B cell (primary cell): Measurements from ENCODE around the gene PPP1R13B. TPM values are rescaled to one million over a fixed set of nuclear protein-coding genes. Genes with fewer than 3 reads are reported as not detected.

Experiments
- ATAC-seq: fragments of 200-7000 bp; cut with Tn5 transposase; one replicate; pipeline ENCODE4 v1.10.0; 2021; ENCODE audit warnings: low read depth, mild to moderate bottlenecking, moderate number of reproducible peaks, moderate library complexity
- CTCF ChIA-PET: fragments of 350-600 bp; sonication (Branson Sonifier 250); formaldehyde crosslinking; loops from one replicate; lab custom pipeline; 2021; ENCODE audit warnings: antibody characterized with exemption, inconsistent platforms; lab: Charles Lee
- POLR2A ChIA-PET: fragments of 350-600 bp; sonication (Branson Sonifier 250); formaldehyde crosslinking; loops from one replicate; lab custom pipeline; 2021; ENCODE audit warnings: antibody characterized with exemption; lab: Charles Lee
- DNase-seq: peaks from one replicate; pipeline ENCODE4 v3.0.0; 2013
- H2AFZ ChIP-seq: 2 replicates; pipeline ENCODE4 v1.6.1; 2012; ENCODE audit warnings: mild to moderate bottlenecking, low read depth, low read length; ENCODE audit not compliant: insufficient read depth, poor library complexity, severe bottlenecking
- H3K27ac ChIP-seq, 2 donors: 1 replicate in 1 of 2; 2 replicates in 1 of 2; pipeline ENCODE4 v1.5.1; 2012 to 2013; ENCODE audit warnings: low read length in 2 of 2, mild to moderate bottlenecking in 2 of 2, moderate library complexity in 1 of 2
- H3K27me3 ChIP-seq, 4 experiments: fragments of 200-600 bp in 1 of 4; sonication (generic) in 1 of 4; replicated peaks in 1 of 4; 1 replicate in 2 of 4; 2 replicates in 2 of 4; pipeline versions ENCODE4 v1.6.1 to v1.7.0; 2013 to 2016; ENCODE audit warnings: low read length in 3 of 4, mild to moderate bottlenecking in 2 of 4, mixed read lengths in 1 of 4, moderate library complexity in 1 of 4; ENCODE audit not compliant: insufficient read depth in 4 of 4, control insufficient read depth in 3 of 4; ENCODE audit errors: control extremely low read depth in 1 of 4
- H3K36me3 ChIP-seq, 2 experiments: replicated peaks in 1 of 2; 1 replicate in 1 of 2; 2 replicates in 1 of 2; pipeline versions ENCODE4 v1.6.1 to v1.7.1; 2013; ENCODE audit warnings: low read length in 1 of 2; ENCODE audit not compliant: insufficient read depth in 2 of 2, control insufficient read depth in 1 of 2; ENCODE audit errors: control extremely low read depth in 1 of 2, extremely low read depth in 1 of 2
- H3K4me1 ChIP-seq, 2 donors: fragments of 200-600 bp in 1 of 2; sonication (generic) in 1 of 2; 1 replicate in 1 of 2; 2 replicates in 1 of 2; pipeline versions ENCODE4 v1.5.1 to v1.6.1; 2013 to 2017; ENCODE audit warnings: low read length in 2 of 2; ENCODE audit not compliant: control insufficient read depth in 2 of 2, insufficient read depth in 2 of 2
- H3K4me2 ChIP-seq: replicated peaks from 2 replicates; pipeline ENCODE3; 2012; ENCODE audit warnings: mild to moderate bottlenecking, low read depth, low read length; ENCODE audit not compliant: poor library complexity, severe bottlenecking
- H3K4me3 ChIP-seq, 5 experiments: fragments of 200-600 bp in 1 of 5; sonication (generic) in 1 of 5; 1 replicate in 3 of 5; 2 replicates in 2 of 5; pipeline versions ENCODE4 v1.5.1 to v1.7.0; 2011 to 2016; ENCODE audit warnings: low read length in 4 of 5, mild to moderate bottlenecking in 4 of 5, low read depth in 2 of 5, control low read depth in 1 of 5, moderate library complexity in 1 of 5; ENCODE audit not compliant: insufficient read depth in 1 of 5; ENCODE audit errors: control extremely low read depth in 1 of 5, extremely low read depth in 1 of 5
- H3K79me2 ChIP-seq: fragments of 200-600 bp; sonication (generic); one replicate; pipeline ENCODE4 v1.6.0; 2016; ENCODE audit warnings: low read length; ENCODE audit not compliant: control insufficient read depth, insufficient read depth
- H3K9ac ChIP-seq: fragments of 200-600 bp; sonication (generic); 2 replicates; pipeline ENCODE4 v1.6.1; 2017; ENCODE audit warnings: mild to moderate bottlenecking, low read length, moderate library complexity
- H3K9me3 ChIP-seq, 3 donors: one replicate each; pipeline versions ENCODE4 v1.6.1 to v1.7.1; 2013; ENCODE audit warnings: low read length in 2 of 3; ENCODE audit not compliant: control insufficient read depth in 2 of 3, insufficient read depth in 1 of 3; ENCODE audit errors: control extremely low read depth in 1 of 3
- H4K20me1 ChIP-seq: 2 replicates; pipeline ENCODE4 v1.6.0; 2012; ENCODE audit warnings: mild to moderate bottlenecking, low read length; ENCODE audit not compliant: insufficient read depth, control insufficient read depth, poor library complexity, severe bottlenecking
- H3K27ac Mint-ChIP-seq: one replicate; pipeline ENCODE4 v1.8.0; 2021; ENCODE audit warnings: mixed read lengths
- H3K27me3 Mint-ChIP-seq: one replicate; pipeline ENCODE4 v1.8.0; 2021; ENCODE audit warnings: mixed read lengths
- H3K4me1 Mint-ChIP-seq: one replicate; pipeline ENCODE4 v1.8.0; 2021; ENCODE audit warnings: mixed read lengths
- H3K4me3 Mint-ChIP-seq: one replicate; pipeline ENCODE4 v1.8.0; 2021; ENCODE audit warnings: mixed read lengths
- H3K9me3 Mint-ChIP-seq: one replicate; pipeline ENCODE4 v1.8.0; 2022; ENCODE audit warnings: mixed read lengths; ENCODE audit not compliant: insufficient read depth
- CTCF ChIP-seq: fragments of 200-600 bp; IDR thresholded peaks from one replicate; pipeline ENCODE4 v1.8.0; 2022; ENCODE audit warnings: antibody characterized with exemption, mild to moderate bottlenecking
- EZH2 ChIP-seq: IDR thresholded peaks from 2 replicates; pipeline ENCODE4 v1.6.1; 2012; ENCODE audit warnings: borderline replicate concordance, low read depth, mild to moderate bottlenecking, moderate library complexity, low read length; ENCODE audit not compliant: insufficient read depth, poor library complexity, severe bottlenecking
- WGBS: methylation state at CpG from one replicate; pipeline ENCODE4 v1.1.5; 2013; ENCODE audit warnings: missing lambda C conversion rate; ENCODE audit not compliant: insufficient coverage; 5-methylcytosine and 5-hydroxymethylcytosine counted together
- intact Hi-C: fragments of 100-400 bp; cut with micrococcal nuclease; formaldehyde crosslinking; loops from one replicate; pipeline ENCODE4 v1.10.0; 2022
- polyA plus RNA-seq: library from polyadenylated mRNA; depleted of rRNA; stranded (reverse); fragments of >200 nt; gene quantifications from 2 replicates; pipeline ENCODE4 v1.2.3, GENCODE V29; 2012
- total RNA-seq, 2 donors: library from RNA; stranded (reverse); fragments of 120-200 nt in 1 of 2; gene quantifications; 1 replicate in 1 of 2; 2 replicates in 1 of 2; pipeline versions ENCODE4 v1.2.3 to v1.2.4, GENCODE V29; 2013 to 2022

Gene PPP1R13B
- total and polyA plus RNA-seq, 2 donors (not counting 1 experiment from before 2014, with no cell fraction given) = 10.1 to 27.7 TPM

GRCh38 chr14:103854017-103854808 lies 6.8 kb upstream of the PPP1R13B start:
- ChIA-PET POLR2A (no interaction called here), CTCF (no interaction called here)
- no peaks in the 10 kb centered on the region for H3K4me1 Mint-ChIP-seq
- no peaks in the 10 kb centered on the region for H3K27me3 Mint-ChIP-seq
- H3K4me1 ChIP-seq = no peaks in the 10 kb centered on the region
- no peak overlapping the region for H3K4me3 Mint-ChIP-seq
- intact Hi-C loops = no loop called here
- no peak overlapping the region for H3K27ac Mint-ChIP-seq
- H3K27ac ChIP-seq = no peak overlapping the region
- no peaks in the 10 kb centered on the region for H4K20me1 ChIP-seq
- no peak overlapping the region for H3K9ac ChIP-seq
- H2AFZ ChIP-seq = peak overlapping the region; percentile 28
- H3K9me3 ChIP-seq = no peaks in the 10 kb centered on the region
- no peaks in the 10 kb centered on the region for H3K9me3 Mint-ChIP-seq
- H3K4me3 ChIP-seq = no peak overlapping the region
- no peak overlapping the region for H3K4me2 ChIP-seq
- ATAC-seq = no peak
- DNase-seq = no peak
- no peaks in the 10 kb centered on the region for H3K36me3 ChIP-seq
- TF ChIP-seq CTCF = no peak
- no peak for TF ChIP-seq EZH2
- H3K79me2 ChIP-seq = no peaks in the 10 kb centered on the region
- no peaks in the 10 kb centered on the region for H3K27me3 ChIP-seq
- 95% methylated on average over 11 of the region's 13 CpGs for WGBS

- peak overlapping the region; percentile 84 for H3K4me3 Mint-ChIP-seq
- Histone ChIP-seq H3K79me2 (peaks cover 10% of the 10 kb centered on the region), H2AFZ (no peak overlapping the region), H3K9ac (no peak overlapping the region), H3K9me3 (no peaks in the 10 kb centered on the region), H3K27ac (no peak overlapping the region), H3K36me3 (no peaks in the 10 kb centered on the region), H3K4me1 (peaks cover 10 to 14% of the 10 kb centered on the region in 2 donors), H3K27me3 (no peaks in the 10 kb centered on the region), H3K4me2 (no peak overlapping the region), H4K20me1 (no peaks in the 10 kb centered on the region), H3K4me3 (no peak overlapping the region)
- intact Hi-C loops = loop anchor here (5.0 to 10.0 kb wide), 3 partner anchors 515 to 1905 kb away; partner anchors contain the start of genes EIF5 and TRAF3
- DNase-seq (no peak), ATAC-seq (no peak)
- TF ChIP-seq EZH2 = no peak
- no peak for TF ChIP-seq CTCF
- ChIA-PET CTCF (no interaction called here), POLR2A (no interaction called here)
- WGBS = 90% methylated on average over 8 of the region's 13 CpGs
- H3K27ac Mint-ChIP-seq = peak overlapping the region; percentile 82
- H3K9me3 Mint-ChIP-seq = no peaks in the 10 kb centered on the region
- H3K27me3 Mint-ChIP-seq = no peaks in the 10 kb centered on the region
- peaks cover 16% of the 10 kb centered on the region for H3K4me1 Mint-ChIP-seq
Observed at GRCh38 chr14:103849151-103849886, 1.9 kb upstream of the PPP1R13B start.
